ENCODE measurements around the gene CDKN2D. TPM values are rescaled to one million over a fixed set of nuclear protein-coding genes. Genes with fewer than 3 reads are reported as not detected.
A peak's percentile ranks its signal among the peaks of the same experiment; 100 is the strongest.

Gene CDKN2D
- total and polyA plus RNA-seq, 2 of the 13 experiments (the other 11 are each of a cell fraction or from before 2014, with no cell fraction given), result 5.4 to 8.6 TPM

DNA sequence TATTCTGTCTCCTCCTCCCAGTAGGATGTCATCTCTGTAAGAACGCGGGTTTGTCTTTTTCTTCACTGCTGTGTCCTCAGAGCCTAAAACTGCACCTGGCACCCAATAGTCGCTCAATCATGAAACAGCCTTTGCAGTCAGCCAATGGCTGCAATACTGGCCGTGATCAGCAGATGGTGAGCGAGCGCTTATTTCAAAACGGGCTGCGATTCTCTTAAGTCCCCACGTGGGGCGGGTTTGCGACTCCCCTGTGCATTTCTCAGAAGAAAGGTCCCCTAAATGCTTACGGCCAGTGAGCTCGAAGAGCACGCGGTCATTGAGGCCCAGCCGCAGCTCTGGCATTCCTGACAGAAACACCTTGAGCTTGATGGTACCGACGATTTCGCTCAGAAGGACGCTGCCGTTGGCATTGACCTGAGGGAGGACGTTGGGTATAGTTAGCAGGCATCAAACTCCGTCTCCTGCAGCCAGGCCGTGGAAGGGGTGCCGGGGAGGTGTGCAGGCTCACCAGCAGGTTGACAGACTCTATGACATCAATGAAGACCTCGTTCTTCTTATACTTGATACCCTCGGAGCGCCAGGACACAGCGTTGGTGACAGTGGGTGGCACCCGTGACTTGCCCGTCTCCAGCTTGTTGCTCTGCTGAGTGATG is 12.3 kb upstream of the CDKN2D start (continued):
- TF ChIP-seq, protein P1, sequence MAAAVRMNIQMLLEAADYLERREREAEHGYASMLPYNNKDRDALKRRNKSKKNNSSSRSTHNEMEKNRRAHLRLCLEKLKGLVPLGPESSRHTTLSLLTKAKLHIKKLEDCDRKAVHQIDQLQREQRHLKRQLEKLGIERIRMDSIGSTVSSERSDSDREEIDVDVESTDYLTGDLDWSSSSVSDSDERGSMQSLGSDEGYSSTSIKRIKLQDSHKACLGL (CRISPR knock-in tag; IDR thresholded peaks at IDR 0.05), result no peak
- TF ChIP-seq ZNF282 (IDR thresholded peaks at IDR 0.05; ENCODE audit: partially characterized antibody) (no peak), MAF1 (CRISPR knock-in tag; IDR thresholded peaks at IDR 0.05; ENCODE audit: borderline replicate concordance) (no peak), MAFG (CRISPR knock-in tag; IDR thresholded peaks at IDR 0.05) (no peak), REPIN1 (CRISPR knock-in tag; IDR thresholded peaks at IDR 0.05; ENCODE audit: borderline replicate concordance, low read depth) (peak; percentile 74; the same call in 1 of the 2 replicates), IKZF1 (IDR thresholded peaks at IDR 0.05) (no peak), ZNF256 (CRISPR knock-in tag; conservative IDR thresholded peaks at IDR 0.05) (no peak)
- TF ChIP-seq, protein P2, sequence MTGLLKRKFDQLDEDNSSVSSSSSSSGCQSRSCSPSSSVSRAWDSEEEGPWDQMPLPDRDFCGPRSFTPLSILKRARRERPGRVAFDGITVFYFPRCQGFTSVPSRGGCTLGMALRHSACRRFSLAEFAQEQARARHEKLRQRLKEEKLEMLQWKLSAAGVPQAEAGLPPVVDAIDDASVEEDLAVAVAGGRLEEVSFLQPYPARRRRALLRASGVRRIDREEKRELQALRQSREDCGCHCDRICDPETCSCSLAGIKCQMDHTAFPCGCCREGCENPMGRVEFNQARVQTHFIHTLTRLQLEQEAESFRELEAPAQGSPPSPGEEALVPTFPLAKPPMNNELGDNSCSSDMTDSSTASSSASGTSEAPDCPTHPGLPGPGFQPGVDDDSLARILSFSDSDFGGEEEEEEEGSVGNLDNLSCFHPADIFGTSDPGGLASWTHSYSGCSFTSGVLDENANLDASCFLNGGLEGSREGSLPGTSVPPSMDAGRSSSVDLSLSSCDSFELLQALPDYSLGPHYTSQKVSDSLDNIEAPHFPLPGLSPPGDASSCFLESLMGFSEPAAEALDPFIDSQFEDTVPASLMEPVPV (CRISPR knock-in tag; IDR thresholded peaks at IDR 0.05), result peak; percentile 55; the same call in 1 of the 2 replicates
- TF ChIP-seq, protein P3, sequence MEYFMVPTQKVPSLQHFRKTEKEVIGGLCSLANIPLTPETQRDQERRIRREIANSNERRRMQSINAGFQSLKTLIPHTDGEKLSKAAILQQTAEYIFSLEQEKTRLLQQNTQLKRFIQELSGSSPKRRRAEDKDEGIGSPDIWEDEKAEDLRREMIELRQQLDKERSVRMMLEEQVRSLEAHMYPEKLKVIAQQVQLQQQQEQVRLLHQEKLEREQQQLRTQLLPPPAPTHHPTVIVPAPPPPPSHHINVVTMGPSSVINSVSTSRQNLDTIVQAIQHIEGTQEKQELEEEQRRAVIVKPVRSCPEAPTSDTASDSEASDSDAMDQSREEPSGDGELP (IDR thresholded peaks at IDR 0.05; ENCODE audit: borderline replicate concordance, low read depth), result no peak

DNA sequence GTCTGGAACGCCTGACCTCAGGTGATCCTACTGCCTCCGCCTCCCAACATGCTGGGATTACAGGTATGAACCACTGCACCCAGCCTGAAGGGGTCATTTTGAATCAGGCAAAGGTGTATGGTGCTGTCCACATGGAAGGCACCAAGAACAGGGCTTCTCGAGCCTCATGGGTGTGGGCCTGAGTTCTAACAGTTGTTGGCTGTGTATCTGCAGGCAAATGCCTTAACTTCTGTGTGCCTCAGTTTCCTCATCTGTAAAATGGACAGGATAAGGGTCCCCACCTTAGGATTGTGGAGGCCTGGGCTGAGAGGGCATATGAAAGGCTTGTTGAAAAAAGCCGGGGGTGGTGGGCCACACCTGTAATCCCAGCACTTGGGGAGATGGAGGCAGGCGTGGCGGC is 9.2 kb upstream of the CDKN2D start:
- intact Hi-C loops (cut with micrococcal nuclease; ENCODE audit: unreplicated experiment) (no loop called here), in situ Hi-C loops (cut with HindIII; ENCODE audit: extremely low pct_ligation_motif_present, low pct_unique_long_range_greater_than_20kb) (no loop called here)
- TSS peak; percentile 83 for BruUV-seq (replicated peaks)
- no peaks in the 10 kb centered on the region for H3K36me3 ChIP-seq (replicated peaks in 1 of 2; ENCODE audit: control insufficient read depth in 1 of 2, insufficient read depth in 2 of 2, low read length in 2 of 2)
- DNase-seq (ENCODE audit: low spot score) (no peak), ATAC-seq (peak; percentile 6; the same call in 1 of the 3 replicates), FAIRE-seq (no peak)
- H3K4me2 ChIP-seq (ENCODE audit: low read depth, low read length), result peak overlapping the region; percentile 31; the same call in 1 of the 2 replicates
- H3K4me1 ChIP-seq (ENCODE audit: insufficient read depth, low read length), result peaks cover 43% of the 10 kb centered on the region
- TF ChIP-seq, protein P4, sequence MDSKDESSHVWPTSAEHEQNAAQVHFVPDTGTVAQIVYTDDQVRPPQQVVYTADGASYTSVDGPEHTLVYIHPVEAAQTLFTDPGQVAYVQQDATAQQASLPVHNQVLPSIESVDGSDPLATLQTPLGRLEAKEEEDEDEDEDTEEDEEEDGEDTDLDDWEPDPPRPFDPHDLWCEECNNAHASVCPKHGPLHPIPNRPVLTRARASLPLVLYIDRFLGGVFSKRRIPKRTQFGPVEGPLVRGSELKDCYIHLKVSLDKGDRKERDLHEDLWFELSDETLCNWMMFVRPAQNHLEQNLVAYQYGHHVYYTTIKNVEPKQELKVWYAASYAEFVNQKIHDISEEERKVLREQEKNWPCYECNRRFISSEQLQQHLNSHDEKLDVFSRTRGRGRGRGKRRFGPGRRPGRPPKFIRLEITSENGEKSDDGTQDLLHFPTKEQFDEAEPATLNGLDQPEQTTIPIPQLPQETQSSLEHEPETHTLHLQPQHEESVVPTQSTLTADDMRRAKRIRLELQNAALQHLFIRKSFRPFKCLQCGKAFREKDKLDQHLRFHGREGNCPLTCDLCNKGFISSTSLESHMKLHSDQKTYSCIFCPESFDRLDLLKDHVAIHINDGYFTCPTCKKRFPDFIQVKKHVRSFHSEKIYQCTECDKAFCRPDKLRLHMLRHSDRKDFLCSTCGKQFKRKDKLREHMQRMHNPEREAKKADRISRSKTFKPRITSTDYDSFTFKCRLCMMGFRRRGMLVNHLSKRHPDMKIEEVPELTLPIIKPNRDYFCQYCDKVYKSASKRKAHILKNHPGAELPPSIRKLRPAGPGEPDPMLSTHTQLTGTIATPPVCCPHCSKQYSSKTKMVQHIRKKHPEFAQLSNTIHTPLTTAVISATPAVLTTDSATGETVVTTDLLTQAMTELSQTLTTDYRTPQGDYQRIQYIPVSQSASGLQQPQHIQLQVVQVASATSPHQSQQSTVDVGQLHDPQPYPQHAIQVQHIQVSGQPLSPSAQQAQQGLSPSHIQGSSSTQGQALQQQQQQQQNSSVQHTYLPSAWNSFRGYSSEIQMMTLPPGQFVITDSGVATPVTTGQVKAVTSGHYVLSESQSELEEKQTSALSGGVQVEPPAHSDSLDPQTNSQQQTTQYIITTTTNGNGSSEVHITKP (CRISPR knock-in tag; IDR thresholded peaks at IDR 0.05; ENCODE audit: low read depth), result peak; percentile 90
- TF ChIP-seq ZNF629 (CRISPR knock-in tag; conservative IDR thresholded peaks at IDR 0.05) (peak; percentile 87), ETV5 (CRISPR knock-in tag; IDR thresholded peaks at IDR 0.05; ENCODE audit: borderline replicate concordance) (no peak)
- H3K9ac ChIP-seq (ENCODE audit: insufficient read depth, low read depth, low read length), result no peak overlapping the region
- no peaks in the 10 kb centered on the region for H3K9me3 ChIP-seq (ENCODE audit: low read length)
- peaks cover 9% of the 10 kb centered on the region for H3K79me2 ChIP-seq (ENCODE audit: insufficient read depth, low read length)
- ChIA-PET POLR2A (interaction anchor here (0.6 to 0.7 kb wide), 7 partner anchors 10 to 258 kb away, joined by 3 to 6 read pairs (median 4); partner anchors contain the start of gene TMED1), CTCF (ENCODE audit: low intra/inter-chr PET ratio, low total read pairs) (interaction anchor here (4.5 kb wide), 1 partner anchor 66 kb away, joined by 69 read pairs; no protein-coding TSS in a partner anchor)
- 38% methylated on average over 6 of the region's 6 CpGs for WGBS (ENCODE audit: low lambda C conversion rate)
- H3K27me3 ChIP-seq (ENCODE audit: control insufficient read depth in 1 of 2, insufficient read depth in 2 of 2, low read length in 2 of 2), result peaks cover under 1% of the 10 kb centered on the region in 2 experiments; a peak in 2 of 5 replicates
- peak overlapping the region; percentile 85 for H3K27ac ChIP-seq (ENCODE audit: extremely low read length, insufficient read depth, low read length)
- H2AFZ ChIP-seq (ENCODE audit: low read length), result no peak overlapping the region
- no peaks in the 10 kb centered on the region for H4K20me1 ChIP-seq (ENCODE audit: insufficient read depth, low read length)
- no peak overlapping the region for H3K4me3 ChIP-seq (replicated peaks in 1 of 3; ENCODE audit: insufficient read depth in 1 of 3, low read depth in 2 of 3, low read length in 3 of 3)

Measured in HepG2 (cell line).